Liver (tissue), 9 donors: Measurements from ENCODE around the gene FSD2. TPM values are rescaled to one million over a fixed set of nuclear protein-coding genes. Genes with fewer than 3 reads are reported as not detected.

ENCODE experiments used
- DNase-seq: peaks from one replicate; pipeline ENCODE4 v3.0.0-alpha.2; 2017; ENCODE audit warnings: low spot score
- H3K27ac ChIP-seq, 2 donors: one replicate each; pipeline ENCODE4 v1.7.0; 2013; ENCODE audit warnings: inconsistent platforms in 2 of 2, low read length in 2 of 2, control low read depth in 1 of 2, low read depth in 1 of 2, mild to moderate bottlenecking in 1 of 2
- H3K27me3 ChIP-seq, 4 donors: one replicate each; pipeline versions ENCODE4 v1.6.1 to v1.7.0; 2013; ENCODE audit warnings: low read length in 3 of 4, inconsistent platforms in 1 of 4, mild to moderate bottlenecking in 1 of 4, moderate library complexity in 1 of 4; ENCODE audit not compliant: control insufficient read depth in 4 of 4, insufficient read depth in 4 of 4
- H3K36me3 ChIP-seq, 4 donors: one replicate each; pipeline versions ENCODE4 v1.6.1 to v1.7.0; 2013; ENCODE audit warnings: low read length in 3 of 4, mild to moderate bottlenecking in 3 of 4, low read depth in 1 of 4, moderate library complexity in 1 of 4; ENCODE audit not compliant: control insufficient read depth in 4 of 4, insufficient read depth in 3 of 4
- H3K4me1 ChIP-seq, 4 donors: one replicate each; pipeline versions ENCODE4 v1.6.1 to v1.7.0; 2013; ENCODE audit warnings: low read length in 3 of 4, mild to moderate bottlenecking in 3 of 4, moderate library complexity in 1 of 4; ENCODE audit not compliant: control insufficient read depth in 4 of 4, insufficient read depth in 4 of 4
- H3K4me3 ChIP-seq, 3 donors: one replicate each; pipeline versions ENCODE4 v1.6.1 to v1.7.0; 2013; ENCODE audit warnings: low read length in 3 of 3, control low read depth in 1 of 3, low read depth in 1 of 3, mild to moderate bottlenecking in 1 of 3
- H3K9ac ChIP-seq, 2 donors: one replicate each; pipeline ENCODE4 v1.7.0; 2013; ENCODE audit warnings: low read length in 2 of 2, mild to moderate bottlenecking in 2 of 2, moderate library complexity in 2 of 2, control low read depth in 1 of 2, low read depth in 1 of 2
- H3K9me3 ChIP-seq, 4 donors: one replicate each; pipeline versions ENCODE4 v1.6.1 to v1.7.0; 2013; ENCODE audit warnings: low read length in 3 of 4; ENCODE audit not compliant: control insufficient read depth in 4 of 4
- EGR1 ChIP-seq, 2 donors: IDR thresholded peaks; 2 replicates each; pipeline ENCODE4 v1.6.1; 2016 to 2018; ENCODE audit warnings: antibody characterized with exemption in 2 of 2, low read depth in 2 of 2
- FOXA1 ChIP-seq: IDR thresholded peaks from 2 replicates; pipeline ENCODE4 v1.6.1; 2016; ENCODE audit warnings: antibody characterized with exemption
- FOXA2 ChIP-seq: IDR thresholded peaks from 2 replicates; pipeline ENCODE4 v1.6.1; 2016; ENCODE audit warnings: antibody characterized with exemption
- GABPA ChIP-seq, 2 donors: IDR thresholded peaks in 1 of 2; conservative IDR thresholded peaks in 1 of 2; 2 replicates each; pipeline ENCODE4 v1.6.1; 2016; ENCODE audit warnings: antibody characterized with exemption in 2 of 2, mild to moderate bottlenecking in 1 of 2, moderate library complexity in 1 of 2
- HNF4A ChIP-seq, 2 donors: conservative IDR thresholded peaks; 2 replicates each; pipeline ENCODE4 v1.6.1; 2016; ENCODE audit warnings: antibody characterized with exemption in 2 of 2, mild to moderate bottlenecking in 2 of 2
- HNF4G ChIP-seq: IDR thresholded peaks from 2 replicates; pipeline ENCODE4 v1.6.1; 2016; ENCODE audit warnings: antibody characterized with exemption
- JUND ChIP-seq, 2 donors: IDR thresholded peaks; 2 replicates each; pipeline ENCODE4 v1.6.1; 2016; ENCODE audit warnings: antibody characterized with exemption in 2 of 2
- NR2F2 ChIP-seq: IDR thresholded peaks from 2 replicates; pipeline ENCODE4 v1.6.1; 2016; ENCODE audit warnings: antibody characterized with exemption
- RAD21 ChIP-seq, 2 donors: IDR thresholded peaks; 2 replicates each; pipeline ENCODE4 v1.6.1; 2016; ENCODE audit warnings: antibody characterized with exemption in 2 of 2, mild to moderate bottlenecking in 2 of 2
- RXRA ChIP-seq, 2 donors: IDR thresholded peaks; 2 replicates each; pipeline ENCODE4 v1.6.1; 2017 to 2018; ENCODE audit warnings: antibody characterized with exemption in 2 of 2, mild to moderate bottlenecking in 1 of 2
- SP1 ChIP-seq: IDR thresholded peaks from 2 replicates; pipeline ENCODE4 v1.6.1; 2018; ENCODE audit warnings: antibody characterized with exemption, mild to moderate bottlenecking
- TAF1 ChIP-seq: conservative IDR thresholded peaks from 2 replicates; pipeline ENCODE4 v1.6.1; 2016; ENCODE audit warnings: antibody characterized with exemption, mild to moderate bottlenecking
- YY1 ChIP-seq: IDR thresholded peaks from 2 replicates; pipeline ENCODE4 v1.6.1; 2016; ENCODE audit warnings: antibody characterized with exemption, mild to moderate bottlenecking
- WGBS: extraction: QIAGEN DNeasy Blood & Tissue Kit; methylation state at CpG from one replicate; pipeline ENCODE4 v1.1.7; 2013; 5-methylcytosine and 5-hydroxymethylcytosine counted together
- polyA plus RNA-seq, 2 donors: library from polyadenylated mRNA; stranded (reverse) in 1 of 2; unstranded in 1 of 2; fragments of 200-250 nt in 1 of 2; fragments of >200 nt in 1 of 2; fragmentation: Nextera tagmentation in 1 of 2; extraction: Ambion mirVana in 1 of 2; gene quantifications; one replicate each; pipeline versions ENCODE4 v1.2.1 to v1.2.3, GENCODE V29; 2013 to 2015
- total RNA-seq, 2 donors: library from RNA; depleted of rRNA; stranded (reverse); fragments of >200 nt; gene quantifications; one replicate each; pipeline ENCODE4 v1.2.3, GENCODE V29; 2014
- TF ChIP-seq, protein P1 (sequence below): fragments of 150-350 bp; IDR thresholded peaks from 2 replicates; pipeline ENCODE4 v1.5.1; 2017; ENCODE audit warnings: improper control_type of control experiment, low read depth, low read length; ENCODE audit not compliant: missing input control
- TF ChIP-seq, protein P2 (sequence below): IDR thresholded peaks from 2 replicates; pipeline ENCODE4 v1.6.1; 2016; ENCODE audit warnings: antibody characterized with exemption, mild to moderate bottlenecking
- TF ChIP-seq, protein P3 (sequence below): IDR thresholded peaks from 2 replicates; pipeline ENCODE4 v1.6.1; 2016; ENCODE audit warnings: antibody characterized with exemption
- TF ChIP-seq, protein P4 (sequence below): IDR thresholded peaks from 2 replicates; pipeline ENCODE4 v1.6.1; 2016; ENCODE audit warnings: antibody characterized with exemption
- TF ChIP-seq, protein P5 (sequence below): IDR thresholded peaks from 2 replicates; pipeline ENCODE4 v1.6.1; 2016; ENCODE audit warnings: antibody characterized with exemption
- donor health status: healthy.
- donor health status: healthy.
- donor health status: healthy.
- donor health status: healthy.
- donor health status: healthy.

Gene FSD2
- total and polyA plus RNA-seq, 4 donors, result under 0.01 to 0.10 (median 0.05) TPM; not detected in 1

DNA sequence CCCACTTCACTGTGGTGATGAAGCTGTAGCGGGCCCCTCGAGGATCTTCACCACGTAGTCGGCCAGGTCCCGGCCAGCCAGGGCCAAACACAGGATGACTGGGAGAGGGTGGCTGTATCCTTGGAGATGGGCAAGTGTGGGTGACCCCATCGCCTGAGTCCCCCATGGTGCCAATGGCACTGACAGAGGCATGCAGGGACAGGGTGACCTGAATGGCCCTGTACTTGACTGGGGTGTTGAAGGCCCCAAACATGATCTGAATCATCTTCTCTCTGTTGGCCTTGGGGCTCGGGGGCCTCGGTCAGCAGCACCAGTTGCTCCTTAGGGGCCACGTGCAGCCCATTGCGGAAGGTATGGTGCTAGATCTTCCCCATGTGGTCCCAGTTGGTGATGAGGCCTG lies 79.1 kb downstream of the FSD2 start:
- DNase-seq, result no peak
- Histone ChIP-seq H3K27ac (no peak overlapping the region), H3K36me3 (no peaks in the 10 kb centered on the region), H3K9ac (no peak overlapping the region), H3K4me1 (no peaks in the 10 kb centered on the region), H3K27me3 (peaks cover 0 to 4% (median 0%) of the 10 kb centered on the region in 4 donors), H3K4me3 (no peak overlapping the region), H3K9me3 (no peaks in the 10 kb centered on the region)
- TF ChIP-seq SP1, result no peak
- no peak for TF ChIP-seq RAD21 (IDR thresholded peaks at IDR 0.05)
- TF ChIP-seq GABPA (IDR thresholded peaks at IDR 0.05 in 1 of 2, conservative IDR thresholded peaks at IDR 0.05 in 1 of 2), result no peak
- no peak for TF ChIP-seq FOXA2
- TF ChIP-seq, protein P1, sequence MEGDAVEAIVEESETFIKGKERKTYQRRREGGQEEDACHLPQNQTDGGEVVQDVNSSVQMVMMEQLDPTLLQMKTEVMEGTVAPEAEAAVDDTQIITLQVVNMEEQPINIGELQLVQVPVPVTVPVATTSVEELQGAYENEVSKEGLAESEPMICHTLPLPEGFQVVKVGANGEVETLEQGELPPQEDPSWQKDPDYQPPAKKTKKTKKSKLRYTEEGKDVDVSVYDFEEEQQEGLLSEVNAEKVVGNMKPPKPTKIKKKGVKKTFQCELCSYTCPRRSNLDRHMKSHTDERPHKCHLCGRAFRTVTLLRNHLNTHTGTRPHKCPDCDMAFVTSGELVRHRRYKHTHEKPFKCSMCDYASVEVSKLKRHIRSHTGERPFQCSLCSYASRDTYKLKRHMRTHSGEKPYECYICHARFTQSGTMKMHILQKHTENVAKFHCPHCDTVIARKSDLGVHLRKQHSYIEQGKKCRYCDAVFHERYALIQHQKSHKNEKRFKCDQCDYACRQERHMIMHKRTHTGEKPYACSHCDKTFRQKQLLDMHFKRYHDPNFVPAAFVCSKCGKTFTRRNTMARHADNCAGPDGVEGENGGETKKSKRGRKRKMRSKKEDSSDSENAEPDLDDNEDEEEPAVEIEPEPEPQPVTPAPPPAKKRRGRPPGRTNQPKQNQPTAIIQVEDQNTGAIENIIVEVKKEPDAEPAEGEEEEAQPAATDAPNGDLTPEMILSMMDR, result no peak
- TF ChIP-seq EGR1 (IDR thresholded peaks at IDR 0.05; ENCODE audit: low read depth in 2 of 2), result no peak
- no peak for TF ChIP-seq FOXA1
- TF ChIP-seq YY1, result no peak
- TF ChIP-seq JUND (IDR thresholded peaks at IDR 0.05), result no peak
- TF ChIP-seq, protein P2, sequence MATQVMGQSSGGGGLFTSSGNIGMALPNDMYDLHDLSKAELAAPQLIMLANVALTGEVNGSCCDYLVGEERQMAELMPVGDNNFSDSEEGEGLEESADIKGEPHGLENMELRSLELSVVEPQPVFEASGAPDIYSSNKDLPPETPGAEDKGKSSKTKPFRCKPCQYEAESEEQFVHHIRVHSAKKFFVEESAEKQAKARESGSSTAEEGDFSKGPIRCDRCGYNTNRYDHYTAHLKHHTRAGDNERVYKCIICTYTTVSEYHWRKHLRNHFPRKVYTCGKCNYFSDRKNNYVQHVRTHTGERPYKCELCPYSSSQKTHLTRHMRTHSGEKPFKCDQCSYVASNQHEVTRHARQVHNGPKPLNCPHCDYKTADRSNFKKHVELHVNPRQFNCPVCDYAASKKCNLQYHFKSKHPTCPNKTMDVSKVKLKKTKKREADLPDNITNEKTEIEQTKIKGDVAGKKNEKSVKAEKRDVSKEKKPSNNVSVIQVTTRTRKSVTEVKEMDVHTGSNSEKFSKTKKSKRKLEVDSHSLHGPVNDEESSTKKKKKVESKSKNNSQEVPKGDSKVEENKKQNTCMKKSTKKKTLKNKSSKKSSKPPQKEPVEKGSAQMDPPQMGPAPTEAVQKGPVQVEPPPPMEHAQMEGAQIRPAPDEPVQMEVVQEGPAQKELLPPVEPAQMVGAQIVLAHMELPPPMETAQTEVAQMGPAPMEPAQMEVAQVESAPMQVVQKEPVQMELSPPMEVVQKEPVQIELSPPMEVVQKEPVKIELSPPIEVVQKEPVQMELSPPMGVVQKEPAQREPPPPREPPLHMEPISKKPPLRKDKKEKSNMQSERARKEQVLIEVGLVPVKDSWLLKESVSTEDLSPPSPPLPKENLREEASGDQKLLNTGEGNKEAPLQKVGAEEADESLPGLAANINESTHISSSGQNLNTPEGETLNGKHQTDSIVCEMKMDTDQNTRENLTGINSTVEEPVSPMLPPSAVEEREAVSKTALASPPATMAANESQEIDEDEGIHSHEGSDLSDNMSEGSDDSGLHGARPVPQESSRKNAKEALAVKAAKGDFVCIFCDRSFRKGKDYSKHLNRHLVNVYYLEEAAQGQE, result no peak
- no peak for TF ChIP-seq HNF4G
- TF ChIP-seq NR2F2, result no peak
- no peak for TF ChIP-seq HNF4A (conservative IDR thresholded peaks at IDR 0.05)
- TF ChIP-seq, protein P3, sequence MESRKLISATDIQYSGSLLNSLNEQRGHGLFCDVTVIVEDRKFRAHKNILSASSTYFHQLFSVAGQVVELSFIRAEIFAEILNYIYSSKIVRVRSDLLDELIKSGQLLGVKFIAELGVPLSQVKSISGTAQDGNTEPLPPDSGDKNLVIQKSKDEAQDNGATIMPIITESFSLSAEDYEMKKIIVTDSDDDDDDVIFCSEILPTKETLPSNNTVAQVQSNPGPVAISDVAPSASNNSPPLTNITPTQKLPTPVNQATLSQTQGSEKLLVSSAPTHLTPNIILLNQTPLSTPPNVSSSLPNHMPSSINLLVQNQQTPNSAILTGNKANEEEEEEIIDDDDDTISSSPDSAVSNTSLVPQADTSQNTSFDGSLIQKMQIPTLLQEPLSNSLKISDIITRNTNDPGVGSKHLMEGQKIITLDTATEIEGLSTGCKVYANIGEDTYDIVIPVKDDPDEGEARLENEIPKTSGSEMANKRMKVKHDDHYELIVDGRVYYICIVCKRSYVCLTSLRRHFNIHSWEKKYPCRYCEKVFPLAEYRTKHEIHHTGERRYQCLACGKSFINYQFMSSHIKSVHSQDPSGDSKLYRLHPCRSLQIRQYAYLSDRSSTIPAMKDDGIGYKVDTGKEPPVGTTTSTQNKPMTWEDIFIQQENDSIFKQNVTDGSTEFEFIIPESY, result no peak
- no peak for TF ChIP-seq TAF1
- TF ChIP-seq, protein P4, sequence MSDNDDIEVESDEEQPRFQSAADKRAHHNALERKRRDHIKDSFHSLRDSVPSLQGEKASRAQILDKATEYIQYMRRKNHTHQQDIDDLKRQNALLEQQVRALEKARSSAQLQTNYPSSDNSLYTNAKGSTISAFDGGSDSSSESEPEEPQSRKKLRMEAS, result no peak
- no peak for TF ChIP-seq RXRA (IDR thresholded peaks at IDR 0.05)
- 95% methylated on average over 10 of the region's 10 CpGs for WGBS

DNA sequence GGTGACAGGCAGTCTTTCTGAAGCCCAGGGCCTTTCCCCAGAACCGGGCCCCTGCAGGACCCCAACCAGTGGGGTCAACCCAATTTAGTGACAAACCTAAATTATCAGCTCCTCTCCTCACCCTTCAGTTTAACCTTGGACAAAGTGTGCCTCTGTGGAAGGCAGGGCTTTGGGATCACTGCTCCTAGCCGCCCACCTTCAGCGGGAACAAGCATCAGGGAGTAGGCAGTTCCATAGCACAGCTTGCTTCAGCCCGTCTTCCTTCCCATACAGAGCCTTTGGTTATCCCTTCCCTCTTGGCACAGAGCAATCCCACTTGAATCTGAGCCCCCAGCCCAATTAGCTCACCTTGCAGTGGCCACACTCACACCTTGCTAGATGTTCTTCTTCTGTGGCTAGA lies 90.9 kb downstream of the FSD2 start:
- H3K4me1 ChIP-seq, result peaks cover under 1 to 2% (median 2%) of the 10 kb centered on the region in 4 donors
- WGBS, result 87% methylated on average over 4 of the region's 4 CpGs
- no peak overlapping the region for H3K4me3 ChIP-seq
- H3K27me3 ChIP-seq, result peaks cover 0 to 2% (median 0%) of the 10 kb centered on the region in 4 donors
- no peak overlapping the region for H3K27ac ChIP-seq
- no peaks in the 10 kb centered on the region for H3K36me3 ChIP-seq
- no peak for DNase-seq
- no peaks in the 10 kb centered on the region for H3K9me3 ChIP-seq
- H3K9ac ChIP-seq, result no peak overlapping the region
- TF ChIP-seq, protein P4, result no peak
- TF ChIP-seq NR2F2 (no peak), SP1 (no peak), YY1 (no peak), RXRA (IDR thresholded peaks at IDR 0.05) (no peak), HNF4A (conservative IDR thresholded peaks at IDR 0.05) (no peak), HNF4G (no peak), FOXA2 (no peak)
- TF ChIP-seq, protein P5, sequence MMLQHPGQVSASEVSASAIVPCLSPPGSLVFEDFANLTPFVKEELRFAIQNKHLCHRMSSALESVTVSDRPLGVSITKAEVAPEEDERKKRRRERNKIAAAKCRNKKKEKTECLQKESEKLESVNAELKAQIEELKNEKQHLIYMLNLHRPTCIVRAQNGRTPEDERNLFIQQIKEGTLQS, result no peak
- TF ChIP-seq, protein P2, result no peak
- TF ChIP-seq, protein P3, result no peak
